Fibroblast of the aortic adventitia (primary cell): ENCODE measurements around the gene NRXN3. TPM values are rescaled to one million over a fixed set of nuclear protein-coding genes. Genes with fewer than 3 reads are reported as not detected.

Experiments
- DNase-seq: peaks from one replicate; pipeline ENCODE4 v3.0.0-alpha.2; 2010; ENCODE audit warnings: low read depth
- H3K4me3 ChIP-seq: 2 replicates; pipeline ENCODE4 v1.5.1; 2011; ENCODE audit warnings: low read depth, mild to moderate bottlenecking, control low read depth, low read length, moderate library complexity
- CTCF ChIP-seq: IDR thresholded peaks from 2 replicates; pipeline ENCODE4 v1.5.1; 2011; ENCODE audit warnings: mild to moderate bottlenecking, low read length, control low read depth, inconsistent platforms; ENCODE audit not compliant: insufficient read depth
- total RNA-seq: library from RNA; depleted of rRNA; stranded (reverse); fragments of >200 nt; gene quantifications from 2 replicates; pipeline ENCODE4 v1.2.3, GENCODE V29; 2012; ENCODE audit warnings: low replicate concordance

The NRXN3 gene
- total RNA-seq, 1 donor = 0.18 TPM

- H3K4me3 ChIP-seq = no peak overlapping the region
- peak; percentile 95 for DNase-seq
- TF ChIP-seq CTCF = peak; percentile 11
Observed at GRCh38 chr14:79369359-79370332, 1199.5 kb downstream of the NRXN3 start.

- H3K4me3 ChIP-seq = no peak overlapping the region
- TF ChIP-seq CTCF = no peak
- no peak for DNase-seq
Observed at GRCh38 chr14:79370969-79371368, 1200.8 kb downstream of the NRXN3 start.

- no peak for TF ChIP-seq CTCF
- no peak for DNase-seq
- H3K4me3 ChIP-seq = no peak overlapping the region
Observed at GRCh38 chr14:79373451-79373850, 1203.3 kb downstream of the NRXN3 start.

- H3K4me3 ChIP-seq = no peak overlapping the region
- TF ChIP-seq CTCF = no peak
- no peak for DNase-seq
Observed at GRCh38 chr14:79375356-79375755, 1205.2 kb downstream of the NRXN3 start.

GRCh38 chr14:79376557-79376956 lies 1206.4 kb downstream of the NRXN3 start:
- TF ChIP-seq CTCF = no peak
- no peak for DNase-seq
- H3K4me3 ChIP-seq = no peak overlapping the region

GRCh38 chr14:79378020-79378419 lies 1207.8 kb downstream of the NRXN3 start:
- no peak for TF ChIP-seq CTCF
- H3K4me3 ChIP-seq = no peak overlapping the region
- DNase-seq = no peak

- no peak for DNase-seq
- no peak for TF ChIP-seq CTCF
- no peak overlapping the region for H3K4me3 ChIP-seq
Observed at GRCh38 chr14:79379266-79379665, 1209.1 kb downstream of the NRXN3 start.
